Fibroblast of lung (primary cell): ENCODE data around the gene MMP13.

Experiments used
- CTCF ChIP-seq, 2 donors: IDR thresholded peaks in 1 of 2; conservative IDR thresholded peaks in 1 of 2; 1 replicate in 1 of 2; 2 replicates in 1 of 2; pipeline ENCODE4 v1.5.1; 2011 to 2012; ENCODE audit warnings: low read length in 2 of 2, control low read depth in 1 of 2, inconsistent platforms in 1 of 2, low read depth in 1 of 2, mild to moderate bottlenecking in 1 of 2
- EZH2 ChIP-seq: IDR thresholded peaks from 2 replicates; pipeline ENCODE4 v1.5.1; 2012; ENCODE audit warnings: low read length, control low read depth, mild to moderate bottlenecking; ENCODE audit errors: missing control alignments

GRCh38 chr11:102972853-102973252 is 17.3 kb upstream of the MMP13 start:
- TF ChIP-seq CTCF (conservative IDR thresholded peaks at IDR 0.05 in 1 of 2, IDR thresholded peaks at IDR 0.05 in 1 of 2; ENCODE audit: low read depth in 1 of 2, low read length in 2 of 2) (no peak), EZH2 (no peak)
